SK-N-SH treated with all-trans-retinoic acid at 6 μM for 48 hours (cell line): Measurements from ENCODE around the gene GPR132.

Source experiments
- ATAC-seq: fragments of 200-7000 bp; cut with Tn5 transposase; 3 replicates; pipeline ENCODE4 v1.9.1; 2020; ENCODE audit warnings: mild to moderate bottlenecking, moderate library complexity
- ARNTL ChIP-seq: fragments of 450-650 bp; formaldehyde crosslinking; IDR thresholded peaks from 2 replicates; pipeline ENCODE4 v1.5.0; 2020; ENCODE audit warnings: low read depth, mild to moderate bottlenecking, moderate library complexity, borderline replicate concordance
- BACH2 ChIP-seq: fragments of 250-450 bp; sonication (Bioruptor Pico); IDR thresholded peaks from 2 replicates; pipeline ENCODE4 v1.9.0; 2021; ENCODE audit warnings: mild to moderate bottlenecking, borderline replicate concordance
- CSDC2 ChIP-seq: fragments of 250-450 bp; sonication (Bioruptor Pico); IDR thresholded peaks from 2 replicates; pipeline ENCODE4 v1.5.0; 2020; ENCODE audit warnings: mild to moderate bottlenecking, moderate library complexity
- ESRRG ChIP-seq: fragments of 250-450 bp; sonication (Bioruptor Pico); IDR thresholded peaks from 2 replicates; pipeline ENCODE4 v1.6.1; 2021; ENCODE audit warnings: mild to moderate bottlenecking
- OSR1 ChIP-seq: fragments of 250-450 bp; sonication (Bioruptor Pico); IDR thresholded peaks from 2 replicates; pipeline ENCODE4 v1.8.0; 2022; ENCODE audit warnings: moderate library complexity, mild to moderate bottlenecking, inconsistent platforms
- PPARA ChIP-seq: fragments of 250-450 bp; sonication (Bioruptor Pico); IDR thresholded peaks from 2 replicates; pipeline ENCODE4 v1.5.0; 2020; ENCODE audit warnings: mild to moderate bottlenecking, borderline replicate concordance
- TCF4 ChIP-seq: fragments of 250-450 bp; sonication (Bioruptor Pico); IDR thresholded peaks from 2 replicates; pipeline ENCODE4 v1.8.0; 2021; ENCODE audit warnings: mild to moderate bottlenecking, moderate library complexity, borderline replicate concordance
- TOX ChIP-seq: fragments of 250-450 bp; sonication (Bioruptor Pico); IDR thresholded peaks from 2 replicates; pipeline ENCODE4 v1.8.0; 2021; ENCODE audit warnings: mild to moderate bottlenecking, moderate library complexity, borderline replicate concordance
- ZC3H10 ChIP-seq: fragments of 250-450 bp; sonication (Bioruptor Pico); IDR thresholded peaks from 2 replicates; pipeline ENCODE4 v1.5.1; 2021; ENCODE audit warnings: mild to moderate bottlenecking, moderate library complexity
- ZFP3 ChIP-seq: fragments of 250-450 bp; sonication (Bioruptor Pico); IDR thresholded peaks from 2 replicates; pipeline ENCODE4 v1.5.0; 2020; ENCODE audit warnings: mild to moderate bottlenecking, moderate library complexity
- ZFP30 ChIP-seq: fragments of 450-650 bp; formaldehyde crosslinking; IDR thresholded peaks from 2 replicates; pipeline ENCODE4 v1.5.0; 2022; ENCODE audit warnings: mild to moderate bottlenecking, moderate library complexity
- ZNF565 ChIP-seq: fragments of 450-650 bp; formaldehyde crosslinking; conservative IDR thresholded peaks from 2 replicates; pipeline ENCODE4 v1.5.0; 2020; ENCODE audit warnings: low read depth, mild to moderate bottlenecking, moderate library complexity
- ZNF70 ChIP-seq: fragments of 450-650 bp; formaldehyde crosslinking; IDR thresholded peaks from 2 replicates; pipeline ENCODE4 v1.5.0; 2020; ENCODE audit warnings: mild to moderate bottlenecking, moderate library complexity
- ZNF8 ChIP-seq: fragments of 450-650 bp; formaldehyde crosslinking; IDR thresholded peaks from 2 replicates; pipeline ENCODE4 v1.5.0; 2020; ENCODE audit warnings: mild to moderate bottlenecking, moderate library complexity
- TF ChIP-seq, protein P1 (sequence below): fragments of 250-450 bp; sonication (Bioruptor Pico); IDR thresholded peaks from 2 replicates; pipeline ENCODE4 v1.5.0; 2020; ENCODE audit warnings: mild to moderate bottlenecking, moderate library complexity
- TF ChIP-seq, protein P2 (sequence below): fragments of 250-450 bp; sonication (Bioruptor Pico); IDR thresholded peaks from 2 replicates; pipeline ENCODE4 v1.8.0; 2020; ENCODE audit warnings: mild to moderate bottlenecking, moderate library complexity, borderline replicate concordance
- TF ChIP-seq, protein P3 (sequence below): fragments of 250-450 bp; sonication (Bioruptor Pico); IDR thresholded peaks from 2 replicates; pipeline ENCODE4 v1.8.0; 2021; ENCODE audit warnings: low read depth, mild to moderate bottlenecking, moderate library complexity, borderline replicate concordance
- TF ChIP-seq, protein P4 (sequence below): fragments of 250-450 bp; sonication (Bioruptor Pico); IDR thresholded peaks from 2 replicates; pipeline ENCODE4 v1.5.1; 2020; ENCODE audit warnings: low read depth, mild to moderate bottlenecking, moderate library complexity

The GPR132 gene

DNA sequence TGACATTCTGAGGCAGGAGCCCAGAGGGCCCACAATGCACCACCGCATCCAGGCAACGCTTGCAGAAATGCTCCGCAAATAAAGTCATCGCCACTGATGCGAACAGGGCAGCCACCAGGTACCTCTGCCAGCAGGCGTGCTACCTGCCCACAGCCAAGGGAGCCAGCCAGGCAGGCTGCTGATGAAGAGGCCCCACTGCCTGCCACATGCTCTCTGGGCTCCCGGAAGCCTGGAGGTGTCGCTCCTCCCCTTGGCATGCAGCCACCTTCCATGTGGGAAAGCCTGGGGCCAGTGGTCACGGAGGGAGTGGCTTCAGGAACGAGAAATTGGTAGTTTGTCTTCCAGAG lies 14.7 kb downstream of the GPR132 start:
- TF ChIP-seq, protein P1, sequence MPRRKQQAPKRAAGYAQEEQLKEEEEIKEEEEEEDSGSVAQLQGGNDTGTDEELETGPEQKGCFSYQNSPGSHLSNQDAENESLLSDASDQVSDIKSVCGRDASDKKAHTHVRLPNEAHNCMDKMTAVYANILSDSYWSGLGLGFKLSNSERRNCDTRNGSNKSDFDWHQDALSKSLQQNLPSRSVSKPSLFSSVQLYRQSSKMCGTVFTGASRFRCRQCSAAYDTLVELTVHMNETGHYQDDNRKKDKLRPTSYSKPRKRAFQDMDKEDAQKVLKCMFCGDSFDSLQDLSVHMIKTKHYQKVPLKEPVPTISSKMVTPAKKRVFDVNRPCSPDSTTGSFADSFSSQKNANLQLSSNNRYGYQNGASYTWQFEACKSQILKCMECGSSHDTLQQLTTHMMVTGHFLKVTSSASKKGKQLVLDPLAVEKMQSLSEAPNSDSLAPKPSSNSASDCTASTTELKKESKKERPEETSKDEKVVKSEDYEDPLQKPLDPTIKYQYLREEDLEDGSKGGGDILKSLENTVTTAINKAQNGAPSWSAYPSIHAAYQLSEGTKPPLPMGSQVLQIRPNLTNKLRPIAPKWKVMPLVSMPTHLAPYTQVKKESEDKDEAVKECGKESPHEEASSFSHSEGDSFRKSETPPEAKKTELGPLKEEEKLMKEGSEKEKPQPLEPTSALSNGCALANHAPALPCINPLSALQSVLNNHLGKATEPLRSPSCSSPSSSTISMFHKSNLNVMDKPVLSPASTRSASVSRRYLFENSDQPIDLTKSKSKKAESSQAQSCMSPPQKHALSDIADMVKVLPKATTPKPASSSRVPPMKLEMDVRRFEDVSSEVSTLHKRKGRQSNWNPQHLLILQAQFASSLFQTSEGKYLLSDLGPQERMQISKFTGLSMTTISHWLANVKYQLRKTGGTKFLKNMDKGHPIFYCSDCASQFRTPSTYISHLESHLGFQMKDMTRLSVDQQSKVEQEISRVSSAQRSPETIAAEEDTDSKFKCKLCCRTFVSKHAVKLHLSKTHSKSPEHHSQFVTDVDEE (CRISPR knock-in tag), result no peak
- TF ChIP-seq TCF4 (CRISPR knock-in tag) (no peak), PPARA (no peak), ARNTL (CRISPR knock-in tag) (no peak), ZNF565 (no peak), ZFP30 (CRISPR knock-in tag) (no peak), ZNF70 (no peak), BACH2 (no peak), OSR1 (CRISPR knock-in tag) (no peak), ZNF8 (CRISPR knock-in tag) (no peak)
- TF ChIP-seq, protein P2, sequence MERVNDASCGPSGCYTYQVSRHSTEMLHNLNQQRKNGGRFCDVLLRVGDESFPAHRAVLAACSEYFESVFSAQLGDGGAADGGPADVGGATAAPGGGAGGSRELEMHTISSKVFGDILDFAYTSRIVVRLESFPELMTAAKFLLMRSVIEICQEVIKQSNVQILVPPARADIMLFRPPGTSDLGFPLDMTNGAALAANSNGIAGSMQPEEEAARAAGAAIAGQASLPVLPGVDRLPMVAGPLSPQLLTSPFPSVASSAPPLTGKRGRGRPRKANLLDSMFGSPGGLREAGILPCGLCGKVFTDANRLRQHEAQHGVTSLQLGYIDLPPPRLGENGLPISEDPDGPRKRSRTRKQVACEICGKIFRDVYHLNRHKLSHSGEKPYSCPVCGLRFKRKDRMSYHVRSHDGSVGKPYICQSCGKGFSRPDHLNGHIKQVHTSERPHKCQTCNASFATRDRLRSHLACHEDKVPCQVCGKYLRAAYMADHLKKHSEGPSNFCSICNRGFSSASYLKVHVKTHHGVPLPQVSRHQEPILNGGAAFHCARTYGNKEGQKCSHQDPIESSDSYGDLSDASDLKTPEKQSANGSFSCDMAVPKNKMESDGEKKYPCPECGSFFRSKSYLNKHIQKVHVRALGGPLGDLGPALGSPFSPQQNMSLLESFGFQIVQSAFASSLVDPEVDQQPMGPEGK, result no peak
- TF ChIP-seq, protein P3, sequence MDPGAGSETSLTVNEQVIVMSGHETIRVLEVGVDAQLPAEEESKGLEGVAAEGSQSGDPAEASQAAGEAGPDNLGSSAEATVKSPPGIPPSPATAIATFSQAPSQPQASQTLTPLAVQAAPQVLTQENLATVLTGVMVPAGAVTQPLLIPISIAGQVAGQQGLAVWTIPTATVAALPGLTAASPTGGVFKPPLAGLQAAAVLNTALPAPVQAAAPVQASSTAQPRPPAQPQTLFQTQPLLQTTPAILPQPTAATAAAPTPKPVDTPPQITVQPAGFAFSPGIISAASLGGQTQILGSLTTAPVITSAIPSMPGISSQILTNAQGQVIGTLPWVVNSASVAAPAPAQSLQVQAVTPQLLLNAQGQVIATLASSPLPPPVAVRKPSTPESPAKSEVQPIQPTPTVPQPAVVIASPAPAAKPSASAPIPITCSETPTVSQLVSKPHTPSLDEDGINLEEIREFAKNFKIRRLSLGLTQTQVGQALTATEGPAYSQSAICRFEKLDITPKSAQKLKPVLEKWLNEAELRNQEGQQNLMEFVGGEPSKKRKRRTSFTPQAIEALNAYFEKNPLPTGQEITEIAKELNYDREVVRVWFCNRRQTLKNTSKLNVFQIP (CRISPR knock-in tag), result no peak
- TF ChIP-seq, protein P4, sequence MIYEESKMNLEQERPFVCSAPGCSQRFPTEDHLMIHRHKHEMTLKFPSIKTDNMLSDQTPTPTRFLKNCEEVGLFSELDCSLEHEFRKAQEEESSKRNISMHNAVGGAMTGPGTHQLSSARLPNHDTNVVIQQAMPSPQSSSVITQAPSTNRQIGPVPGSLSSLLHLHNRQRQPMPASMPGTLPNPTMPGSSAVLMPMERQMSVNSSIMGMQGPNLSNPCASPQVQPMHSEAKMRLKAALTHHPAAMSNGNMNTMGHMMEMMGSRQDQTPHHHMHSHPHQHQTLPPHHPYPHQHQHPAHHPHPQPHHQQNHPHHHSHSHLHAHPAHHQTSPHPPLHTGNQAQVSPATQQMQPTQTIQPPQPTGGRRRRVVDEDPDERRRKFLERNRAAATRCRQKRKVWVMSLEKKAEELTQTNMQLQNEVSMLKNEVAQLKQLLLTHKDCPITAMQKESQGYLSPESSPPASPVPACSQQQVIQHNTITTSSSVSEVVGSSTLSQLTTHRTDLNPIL (CRISPR knock-in tag), result no peak
- peak; percentile 6; the same call in 1 of the 3 replicates for ATAC-seq

DNA sequence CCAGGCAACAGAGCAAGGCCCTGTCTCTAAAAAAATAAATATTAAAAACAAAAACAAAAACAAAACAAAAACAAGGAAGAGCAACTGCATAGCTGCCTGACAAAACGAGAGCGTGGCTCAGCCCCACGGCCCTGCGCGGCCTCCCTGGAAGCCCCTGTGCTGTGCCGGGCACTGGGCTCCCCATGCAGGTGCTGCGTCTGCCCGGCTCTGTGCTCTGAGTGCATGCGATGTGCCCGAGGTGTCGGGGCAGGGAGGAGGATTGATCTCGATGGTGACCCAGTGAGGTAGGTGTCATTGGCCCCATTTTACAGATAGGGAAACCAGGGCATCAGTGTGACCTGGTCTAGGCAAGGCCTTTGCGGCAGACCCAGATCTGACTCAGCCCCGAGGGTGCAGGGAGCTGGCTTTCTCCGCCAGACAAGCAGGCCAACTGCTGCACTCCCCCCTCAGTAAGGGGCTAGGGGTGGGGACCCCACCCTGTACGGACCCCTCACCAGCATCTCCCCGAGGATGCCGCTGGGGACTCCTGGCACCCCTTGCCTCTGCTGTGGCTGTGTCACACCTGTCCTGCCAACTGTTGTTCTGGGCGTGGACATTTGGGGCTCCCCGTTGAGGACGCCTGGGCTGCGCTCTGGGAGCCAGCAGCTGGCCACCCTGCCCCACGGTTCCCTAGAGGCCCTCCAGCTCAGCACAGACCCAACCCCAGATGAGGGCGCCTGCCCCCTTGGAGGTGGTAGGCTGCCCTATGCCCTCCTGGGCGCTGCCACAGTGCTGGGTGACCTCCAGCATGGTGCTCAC lies 15.3 kb downstream of the GPR132 start:
- ATAC-seq, result no peak

DNA sequence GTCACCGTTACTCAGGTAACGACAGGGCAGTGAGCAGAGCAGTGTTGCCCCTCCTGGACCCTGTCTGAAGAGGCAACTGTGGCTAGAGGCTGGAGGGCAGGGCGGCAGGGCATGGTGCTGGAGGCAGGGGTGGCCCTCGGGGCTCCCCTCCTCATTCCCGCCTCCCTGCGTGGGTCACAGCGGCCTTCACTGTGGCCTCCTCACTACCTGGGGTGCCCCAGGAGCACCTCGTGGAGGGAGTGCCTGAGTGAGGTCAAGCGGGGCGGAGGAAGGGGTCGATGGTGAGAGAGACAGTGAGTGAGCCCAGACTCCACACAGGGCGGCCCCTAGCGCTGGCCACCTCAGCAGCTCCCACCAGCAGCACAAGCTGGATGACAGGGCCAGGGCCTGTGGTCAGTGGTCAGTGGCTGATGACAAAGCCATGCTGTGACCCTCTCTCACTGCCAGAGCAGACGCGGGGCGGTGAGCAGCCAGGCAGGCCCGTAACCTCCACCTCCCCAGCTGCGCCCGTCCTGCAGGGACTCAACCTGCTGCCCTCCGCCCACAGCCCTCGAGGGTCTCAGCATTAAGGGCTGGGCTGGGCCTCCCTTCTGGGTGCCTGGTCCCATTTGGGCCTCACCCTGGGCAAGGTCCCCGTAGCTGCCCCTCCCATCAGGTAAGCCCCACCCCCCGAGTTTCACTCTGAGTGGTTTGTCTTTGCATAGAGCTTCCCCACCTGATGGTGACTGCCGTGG lies 17.8 kb downstream of the GPR132 start:
- TF ChIP-seq ZFP3 (CRISPR knock-in tag), result no peak
- TF ChIP-seq ZFP30 (CRISPR knock-in tag), result no peak
- no peak for TF ChIP-seq ARNTL (CRISPR knock-in tag)
- TF ChIP-seq BACH2, result no peak
- no peak for TF ChIP-seq ZNF565

More for the DNA sequence above, 15.3 kb downstream of the GPR132 start:
- no peak for TF ChIP-seq ESRRG (CRISPR knock-in tag)
- no peak for TF ChIP-seq CSDC2 (CRISPR knock-in tag)
- TF ChIP-seq TOX (CRISPR knock-in tag), result no peak
- TF ChIP-seq ZNF70, result no peak
- TF ChIP-seq ARNTL (CRISPR knock-in tag), result no peak
- TF ChIP-seq TCF4 (CRISPR knock-in tag), result no peak
- TF ChIP-seq, protein P2, result no peak
- no peak for TF ChIP-seq ZC3H10 (CRISPR knock-in tag)

More for the DNA sequence above, 17.8 kb downstream of the GPR132 start:
- no peak for ATAC-seq
